CD14-positive monocyte (primary cell): ENCODE data around the gene INTS3. TPM values are rescaled to one million over a fixed set of nuclear protein-coding genes. Genes with fewer than 3 reads are reported as not detected.

Experiments
- DNase-seq, 3 donors: peaks; one replicate each; pipeline ENCODE4 v3.0.0-alpha.2; 2011 to 2022
- H2AFZ ChIP-seq: 2 replicates; pipeline ENCODE4 v1.6.0; 2012; ENCODE audit warnings: mild to moderate bottlenecking, low read depth, low read length, inconsistent platforms; ENCODE audit not compliant: insufficient read depth, poor library complexity, severe bottlenecking
- H3K27ac ChIP-seq, 2 donors: 1 replicate in 1 of 2; 2 replicates in 1 of 2; pipeline ENCODE4 v1.5.1; 2012 to 2013; ENCODE audit warnings: low read length in 2 of 2, control low read depth in 1 of 2, inconsistent platforms in 1 of 2, low read depth in 1 of 2, mild to moderate bottlenecking in 1 of 2
- H3K27me3 ChIP-seq, 2 donors: one replicate each; pipeline versions ENCODE4 v1.6.0 to v1.6.1; 2011 to 2013; ENCODE audit warnings: low read length in 2 of 2; ENCODE audit not compliant: control insufficient read depth in 2 of 2, insufficient read depth in 2 of 2
- H3K36me3 ChIP-seq, 2 donors: replicated peaks in 1 of 2; 1 replicate in 1 of 2; 2 replicates in 1 of 2; pipeline versions ENCODE4 v1.5.1 to v1.6.1; 2012 to 2013; ENCODE audit warnings: low read length in 2 of 2, control low read depth in 1 of 2, inconsistent platforms in 1 of 2, mild to moderate bottlenecking in 1 of 2; ENCODE audit not compliant: insufficient read depth in 2 of 2, control insufficient read depth in 1 of 2
- H3K4me1 ChIP-seq, 2 donors: 1 replicate in 1 of 2; 2 replicates in 1 of 2; pipeline versions ENCODE4 v1.5.1 to v1.6.1; 2012 to 2013; ENCODE audit warnings: low read length in 2 of 2, control low read depth in 1 of 2, inconsistent platforms in 1 of 2, mild to moderate bottlenecking in 1 of 2, moderate library complexity in 1 of 2; ENCODE audit not compliant: insufficient read depth in 2 of 2, control insufficient read depth in 1 of 2
- H3K4me2 ChIP-seq: replicated peaks from 2 replicates; pipeline ENCODE3; 2012; ENCODE audit warnings: low read length, moderate library complexity, mild to moderate bottlenecking; ENCODE audit not compliant: poor library complexity, severe bottlenecking; ENCODE audit errors: extremely low read depth
- H3K4me3 ChIP-seq, 3 experiments: fragments of 200-600 bp in 1 of 3; sonication (generic) in 1 of 3; replicated peaks in 1 of 3; 1 replicate in 2 of 3; 2 replicates in 1 of 3; pipeline ENCODE4 v1.5.1; 2011 to 2013; ENCODE audit warnings: low read length in 3 of 3, mild to moderate bottlenecking in 3 of 3, control low read depth in 2 of 3, low read depth in 2 of 3, inconsistent platforms in 1 of 3, moderate library complexity in 1 of 3
- H3K79me2 ChIP-seq: 2 replicates; pipeline ENCODE4 v1.6.0; 2012; ENCODE audit warnings: mild to moderate bottlenecking, control low read depth, inconsistent platforms, low read length, moderate library complexity; ENCODE audit not compliant: insufficient read depth
- H3K9ac ChIP-seq: 2 replicates; pipeline ENCODE4 v1.6.0; 2017; ENCODE audit warnings: low read length, mild to moderate bottlenecking; ENCODE audit not compliant: insufficient read depth, poor library complexity, severe bottlenecking
- H3K9me3 ChIP-seq, 2 donors: replicated peaks in 1 of 2; 1 replicate in 1 of 2; 2 replicates in 1 of 2; pipeline versions ENCODE4 v1.5.1 to v1.6.1; 2012 to 2013; ENCODE audit warnings: low read length in 2 of 2, control low read depth in 1 of 2; ENCODE audit not compliant: control insufficient read depth in 1 of 2, insufficient read depth in 1 of 2
- H4K20me1 ChIP-seq: 2 replicates; pipeline ENCODE4 v1.6.0; 2012; ENCODE audit warnings: mild to moderate bottlenecking, low read length, control low read depth, moderate library complexity; ENCODE audit not compliant: insufficient read depth
- H3K27ac Mint-ChIP-seq, 7 donors: one replicate each; pipeline ENCODE4 v1.8.0; 2020; ENCODE audit warnings: mild to moderate bottlenecking in 7 of 7, mixed read lengths in 7 of 7, moderate library complexity in 6 of 7, inconsistent platforms in 2 of 7
- H3K27me3 Mint-ChIP-seq, 3 donors: one replicate each; pipeline ENCODE4 v1.8.0; 2021 to 2022; ENCODE audit warnings: low read depth in 3 of 3, mild to moderate bottlenecking in 3 of 3, mixed read lengths in 3 of 3, moderate library complexity in 3 of 3, inconsistent platforms in 1 of 3
- H3K36me3 Mint-ChIP-seq, 2 donors: one replicate each; pipeline ENCODE4 v1.8.0; 2020; ENCODE audit warnings: mixed read lengths in 2 of 2, inconsistent platforms in 1 of 2, mild to moderate bottlenecking in 1 of 2
- H3K4me1 Mint-ChIP-seq: one replicate; pipeline ENCODE4 v1.8.0; 2020; ENCODE audit warnings: mild to moderate bottlenecking, mixed read lengths
- H3K4me3 Mint-ChIP-seq, 2 donors: one replicate each; pipeline ENCODE4 v1.8.0; 2020; ENCODE audit warnings: mild to moderate bottlenecking in 2 of 2, mixed read lengths in 2 of 2, moderate library complexity in 1 of 2
- H3K9me3 Mint-ChIP-seq, 7 donors: one replicate each; pipeline ENCODE4 v1.8.0; 2020 to 2022; ENCODE audit warnings: mixed read lengths in 7 of 7, mild to moderate bottlenecking in 6 of 7, moderate library complexity in 6 of 7, inconsistent platforms in 2 of 7
- CTCF ChIP-seq: fragments of 200-600 bp; IDR thresholded peaks from one replicate; pipeline ENCODE4 v1.8.0; 2022; ENCODE audit warnings: antibody characterized with exemption, mild to moderate bottlenecking
- WGBS: methylation state at CpG from one replicate; pipeline ENCODE4 v1.1.5; 2013; ENCODE audit warnings: missing lambda C conversion rate; ENCODE audit not compliant: insufficient coverage; 5-methylcytosine and 5-hydroxymethylcytosine counted together
- intact Hi-C, 2 donors: fragments of 100-400 bp; cut with micrococcal nuclease; formaldehyde crosslinking; loops; one replicate each; pipeline versions ENCODE4 v1.15.0 to v1.15.1; 2023
- polyA plus RNA-seq, 3 donors: library from polyadenylated mRNA; depleted of rRNA in 1 of 3; unstranded in 2 of 3; stranded (reverse) in 1 of 3; fragments of 300-500 nt in 2 of 3; fragments of >200 nt in 1 of 3; fragmentation: Illumina TruSeq in 2 of 3; gene quantifications; 1 replicate in 2 of 3; 2 replicates in 1 of 3; pipeline ENCODE4 v1.2.3, GENCODE V29; 2012 to 2021

INTS3 gene
- polyA plus RNA-seq, 3 donors, result 9.2 to 76.9 (median 15.9) TPM

- no peak for TF ChIP-seq CTCF
- intact Hi-C loops, result no loop called here
- no peak overlapping the region for H3K4me3 ChIP-seq
- H3K27me3 Mint-ChIP-seq, result peaks cover 0 to 3% (median 0%) of the 10 kb centered on the region in 3 donors
- H3K9me3 Mint-ChIP-seq, result no peaks in the 10 kb centered on the region
- H3K4me1 ChIP-seq, result peaks cover 41% of the 10 kb centered on the region in 2 donors
- peaks cover 5% of the 10 kb centered on the region for H3K79me2 ChIP-seq
- peak overlapping the region; percentile 47 to 69 for H3K27ac ChIP-seq
- WGBS, result 10% methylated on average over 2 of the region's 3 CpGs
- H3K4me2 ChIP-seq, result no peak overlapping the region
- H3K36me3 ChIP-seq, result peaks cover 52 to 76% of the 10 kb centered on the region in 2 donors
- peak overlapping the region; percentile 75 to 88 (median 82) for H3K27ac Mint-ChIP-seq
- peak in 1 of 3 donors; percentile 22 for DNase-seq
- H3K36me3 Mint-ChIP-seq, result peaks cover 64 to 82% of the 10 kb centered on the region in 2 donors
- H4K20me1 ChIP-seq, result no peaks in the 10 kb centered on the region
- no peaks in the 10 kb centered on the region for H3K9me3 ChIP-seq
- H3K4me3 Mint-ChIP-seq, result peak overlapping the region in 1 of 2 donors; percentile 31
- no peak overlapping the region for H3K9ac ChIP-seq
- peak overlapping the region; percentile 19 for H2AFZ ChIP-seq
- H3K4me1 Mint-ChIP-seq, result peaks cover 45% of the 10 kb centered on the region
- no peaks in the 10 kb centered on the region for H3K27me3 ChIP-seq
Observed at GRCh38 chr1:153769221-153769620, 41.4 kb downstream of the INTS3 start.

- no peaks in the 10 kb centered on the region for H3K9me3 Mint-ChIP-seq
- no peak for DNase-seq
- no peak overlapping the region for H3K4me3 Mint-ChIP-seq
- peak overlapping the region in 1 of 7 donors; percentile 42 for H3K27ac Mint-ChIP-seq
- peaks cover 41 to 62% of the 10 kb centered on the region in 2 donors for H3K36me3 ChIP-seq
- H3K36me3 Mint-ChIP-seq, result peaks cover 52 to 68% of the 10 kb centered on the region in 2 donors
- no peak overlapping the region for H2AFZ ChIP-seq
- intact Hi-C loops, result no loop called here
- H3K4me3 ChIP-seq, result no peak overlapping the region
- peaks cover 7% of the 10 kb centered on the region for H3K79me2 ChIP-seq
- H3K9ac ChIP-seq, result no peak overlapping the region
- no peak for TF ChIP-seq CTCF
- H3K9me3 ChIP-seq, result no peaks in the 10 kb centered on the region
- peaks cover 53% of the 10 kb centered on the region for H3K4me1 Mint-ChIP-seq
- H3K27me3 Mint-ChIP-seq, result no peaks in the 10 kb centered on the region
- no CpG with 5 or more reads among the region's 11 CpGs for WGBS
- no peaks in the 10 kb centered on the region for H4K20me1 ChIP-seq
- no peaks in the 10 kb centered on the region for H3K27me3 ChIP-seq
- H3K4me1 ChIP-seq, result peaks cover 51 to 52% of the 10 kb centered on the region in 2 donors
- H3K27ac ChIP-seq, result no peak overlapping the region
- no peak overlapping the region for H3K4me2 ChIP-seq
Observed at GRCh38 chr1:153770797-153771196, 42.9 kb downstream of the INTS3 start.
